ENCODE results near the gene UPF3B. TPM values are rescaled to one million over a fixed set of nuclear protein-coding genes. Genes with fewer than 3 reads are reported as not detected.
"Not testable (repeated sequence)": the region's sequence is repeated elsewhere in the genome, so short reads cannot be mapped to it uniquely, and the experiment has no call there.

UPF3B gene, protein sequence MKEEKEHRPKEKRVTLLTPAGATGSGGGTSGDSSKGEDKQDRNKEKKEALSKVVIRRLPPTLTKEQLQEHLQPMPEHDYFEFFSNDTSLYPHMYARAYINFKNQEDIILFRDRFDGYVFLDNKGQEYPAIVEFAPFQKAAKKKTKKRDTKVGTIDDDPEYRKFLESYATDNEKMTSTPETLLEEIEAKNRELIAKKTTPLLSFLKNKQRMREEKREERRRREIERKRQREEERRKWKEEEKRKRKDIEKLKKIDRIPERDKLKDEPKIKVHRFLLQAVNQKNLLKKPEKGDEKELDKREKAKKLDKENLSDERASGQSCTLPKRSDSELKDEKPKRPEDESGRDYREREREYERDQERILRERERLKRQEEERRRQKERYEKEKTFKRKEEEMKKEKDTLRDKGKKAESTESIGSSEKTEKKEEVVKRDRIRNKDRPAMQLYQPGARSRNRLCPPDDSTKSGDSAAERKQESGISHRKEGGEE
- 3.9 and 4.7 TPM in 2 replicates for total RNA-seq

- Histone ChIP-seq H3K27me3 (ENCODE audit: control insufficient read depth, insufficient read depth, low read length) (no peaks in the 10 kb centered on the region), H3K4me3 (ENCODE audit: low read depth, low read length) (peak within 1 kb of the TSS; percentile 61), H3K36me3 (ENCODE audit: control insufficient read depth, insufficient read depth, low read length) (no peaks in the 10 kb centered on the region)
- TF ChIP-seq, protein P1, sequence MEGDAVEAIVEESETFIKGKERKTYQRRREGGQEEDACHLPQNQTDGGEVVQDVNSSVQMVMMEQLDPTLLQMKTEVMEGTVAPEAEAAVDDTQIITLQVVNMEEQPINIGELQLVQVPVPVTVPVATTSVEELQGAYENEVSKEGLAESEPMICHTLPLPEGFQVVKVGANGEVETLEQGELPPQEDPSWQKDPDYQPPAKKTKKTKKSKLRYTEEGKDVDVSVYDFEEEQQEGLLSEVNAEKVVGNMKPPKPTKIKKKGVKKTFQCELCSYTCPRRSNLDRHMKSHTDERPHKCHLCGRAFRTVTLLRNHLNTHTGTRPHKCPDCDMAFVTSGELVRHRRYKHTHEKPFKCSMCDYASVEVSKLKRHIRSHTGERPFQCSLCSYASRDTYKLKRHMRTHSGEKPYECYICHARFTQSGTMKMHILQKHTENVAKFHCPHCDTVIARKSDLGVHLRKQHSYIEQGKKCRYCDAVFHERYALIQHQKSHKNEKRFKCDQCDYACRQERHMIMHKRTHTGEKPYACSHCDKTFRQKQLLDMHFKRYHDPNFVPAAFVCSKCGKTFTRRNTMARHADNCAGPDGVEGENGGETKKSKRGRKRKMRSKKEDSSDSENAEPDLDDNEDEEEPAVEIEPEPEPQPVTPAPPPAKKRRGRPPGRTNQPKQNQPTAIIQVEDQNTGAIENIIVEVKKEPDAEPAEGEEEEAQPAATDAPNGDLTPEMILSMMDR (IDR thresholded peaks at IDR 0.05; ENCODE audit: insufficient read depth, low read length, poor library complexity, severe bottlenecking): no peak
- DNase-seq (ENCODE audit: low read depth): peak; percentile 94
Observed at GRCh38 chrX:119852382-119853353, at the start of gene UPF3B. UPF3B (minus strand) TSS chrX:119852963; CDS start chrX:119852928, 35 bp downstream.

DNA sequence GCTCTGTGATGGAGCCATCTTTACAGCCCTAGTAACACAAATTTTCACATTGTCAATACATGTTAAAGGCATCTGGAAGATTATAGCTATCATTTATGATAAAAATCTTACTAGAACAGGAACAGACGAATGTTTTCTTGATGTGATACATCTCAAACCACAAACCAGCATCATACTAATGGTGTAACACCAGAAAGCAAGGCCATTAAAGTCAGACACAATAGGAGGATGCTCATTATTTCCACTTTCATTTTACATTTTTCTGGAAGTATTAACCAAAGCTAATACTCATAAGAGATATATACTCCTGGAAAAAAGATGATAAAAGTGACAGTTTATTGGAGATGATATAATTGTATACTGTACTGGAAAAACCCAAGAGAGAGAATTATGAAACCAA, 48.2 kb upstream of the UPF3B start:
- TF ChIP-seq, protein P1 (IDR thresholded peaks at IDR 0.05; ENCODE audit: insufficient read depth, low read length, poor library complexity, severe bottlenecking): no peak
- no peaks in the 10 kb centered on the region for H3K36me3 ChIP-seq (ENCODE audit: control insufficient read depth, insufficient read depth, low read length)

GRCh38 chrX:119899125-119899524, 46.4 kb upstream of the UPF3B start:
- no peaks in the 10 kb centered on the region for H3K36me3 ChIP-seq (ENCODE audit: control insufficient read depth, insufficient read depth, low read length)
- H3K27me3 ChIP-seq (ENCODE audit: control insufficient read depth, insufficient read depth, low read length): no peaks in the 10 kb centered on the region
- TF ChIP-seq, protein P1 (IDR thresholded peaks at IDR 0.05; ENCODE audit: insufficient read depth, low read length, poor library complexity, severe bottlenecking): no peak
- H3K4me3 ChIP-seq (ENCODE audit: low read depth, low read length): no peak overlapping the region
- no peak for DNase-seq (ENCODE audit: low read depth)

More for the DNA sequence above, 48.2 kb upstream of the UPF3B start:
- no peaks in the 10 kb centered on the region for H3K27me3 ChIP-seq (ENCODE audit: control insufficient read depth, insufficient read depth, low read length)
- H3K4me3 ChIP-seq (ENCODE audit: low read depth, low read length): no peak overlapping the region
- DNase-seq (ENCODE audit: low read depth): no peak

DNA sequence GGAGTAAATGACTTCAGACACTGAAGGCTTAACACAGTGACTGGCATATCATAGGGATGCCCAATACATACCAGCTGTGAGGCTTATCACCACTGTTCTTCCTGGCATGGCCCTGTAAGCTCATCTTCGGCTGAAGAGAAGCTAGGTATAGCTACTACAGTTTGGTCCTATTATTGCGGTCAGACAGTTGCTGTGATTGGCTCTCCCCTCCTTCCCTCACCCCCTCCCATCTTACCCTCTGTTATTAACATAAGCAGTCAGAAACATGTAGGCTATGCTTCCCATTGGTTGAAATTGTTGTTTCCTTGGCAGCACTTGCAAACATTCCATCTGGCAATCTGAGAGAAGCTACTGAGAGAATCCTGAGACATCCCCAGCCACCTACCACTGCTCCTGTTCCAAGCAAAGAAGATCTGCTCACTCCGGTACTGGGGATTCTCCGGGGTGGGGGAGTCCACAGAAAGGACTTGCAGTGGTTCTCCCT, 43.1 kb upstream of the UPF3B start, which contains the start of gene AKAP14:
Gene AKAP14, plus strand, starts transcription at position 51 of the 484 bp plus-strand sequence. CDS start 7,331 bp downstream, outside the sequence.
- Histone ChIP-seq H3K36me3 (ENCODE audit: control insufficient read depth, insufficient read depth, low read length) (no peaks in the 10 kb centered on the region), H3K4me3 (ENCODE audit: low read depth, low read length) (no peak within 1 kb of the TSS), H3K27me3 (ENCODE audit: control insufficient read depth, insufficient read depth, low read length) (no peaks in the 10 kb centered on the region)
- DNase-seq (ENCODE audit: low read depth): no peak
- TF ChIP-seq, protein P1 (IDR thresholded peaks at IDR 0.05; ENCODE audit: insufficient read depth, low read length, poor library complexity, severe bottlenecking): no peak

DNA sequence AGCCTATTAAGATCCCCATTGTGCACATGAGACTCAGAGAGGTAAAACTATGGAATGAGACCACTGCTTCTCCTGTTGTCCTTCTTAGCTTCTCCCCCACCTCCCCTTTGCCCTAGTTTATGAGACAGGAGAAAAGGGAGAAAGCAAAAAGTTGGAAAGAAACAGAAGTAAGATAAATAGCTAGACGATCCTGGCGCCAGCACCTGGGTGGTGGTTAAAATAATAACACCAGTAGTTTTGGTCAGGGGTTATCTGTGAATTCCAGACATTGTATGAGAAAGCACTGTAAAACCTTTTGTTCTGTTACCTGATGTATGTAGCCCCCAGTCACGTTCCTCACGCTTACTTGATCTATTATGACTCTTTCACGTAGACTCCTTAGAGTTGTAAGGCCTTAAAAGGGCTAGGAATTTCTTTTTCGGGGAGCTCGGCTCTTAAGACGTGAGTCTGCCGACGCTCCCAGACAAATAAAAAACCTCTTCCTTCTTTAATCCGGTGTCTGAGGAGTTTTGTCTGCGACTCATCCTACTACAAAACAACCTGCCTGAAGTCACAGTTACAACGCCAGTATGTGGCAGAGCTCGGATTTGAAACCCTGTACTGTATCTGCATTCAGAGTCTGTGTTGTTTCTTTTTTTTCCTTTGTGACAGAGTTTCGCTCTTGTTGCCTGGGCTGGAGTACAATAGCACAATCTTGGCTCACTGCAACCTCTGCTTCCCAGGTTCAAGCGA, 39.4 kb upstream of the UPF3B start:
- H3K27me3 ChIP-seq (ENCODE audit: control insufficient read depth, insufficient read depth, low read length); DNase-seq (ENCODE audit: low read depth); H3K36me3 ChIP-seq (ENCODE audit: control insufficient read depth, insufficient read depth, low read length); H3K4me3 ChIP-seq (ENCODE audit: low read depth, low read length): not testable (repeated sequence)

DNA sequence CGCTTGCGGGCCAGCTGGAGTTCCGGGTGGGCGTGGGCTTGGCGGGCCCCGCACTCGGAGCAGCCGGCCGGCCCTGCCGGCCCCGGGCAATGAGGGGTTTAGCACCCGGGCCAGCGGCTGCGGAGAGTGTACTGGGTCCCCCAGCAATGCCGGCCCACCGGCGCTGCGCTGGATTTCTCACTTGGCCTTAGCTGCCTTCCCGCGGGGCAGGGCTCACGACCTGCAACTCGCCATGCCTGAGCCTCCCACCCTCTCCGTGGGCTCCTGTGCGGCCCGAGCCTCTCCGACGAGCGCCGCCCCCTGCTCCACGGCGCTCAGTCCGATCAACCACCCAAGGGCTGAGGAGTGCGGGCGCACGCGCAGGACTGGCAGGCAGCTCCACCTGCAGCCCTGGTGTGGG, 37.9 kb upstream of the UPF3B start:
- DNase-seq (ENCODE audit: low read depth); H3K27me3 ChIP-seq (ENCODE audit: control insufficient read depth, insufficient read depth, low read length): not testable (repeated sequence)

More for the DNA sequence above, 37.9 kb upstream of the UPF3B start:
- H3K36me3 ChIP-seq (ENCODE audit: control insufficient read depth, insufficient read depth, low read length); H3K4me3 ChIP-seq (ENCODE audit: low read depth, low read length): not testable (repeated sequence)

Data from kidney epithelial cell (primary cell).